NCI-H2081 (cell line): ENCODE data around the gene RAB29.
"Not testable (repeated sequence)": the region's sequence is repeated elsewhere in the genome, so short reads cannot be mapped to it uniquely, and the experiment has no call there.

ENCODE experiments used
- DNase-seq, 2 experiments: peaks; one replicate each; lab custom pipeline; 2025; lab: John Stamatoyannopoulos, UW

Gene RAB29

DNA sequence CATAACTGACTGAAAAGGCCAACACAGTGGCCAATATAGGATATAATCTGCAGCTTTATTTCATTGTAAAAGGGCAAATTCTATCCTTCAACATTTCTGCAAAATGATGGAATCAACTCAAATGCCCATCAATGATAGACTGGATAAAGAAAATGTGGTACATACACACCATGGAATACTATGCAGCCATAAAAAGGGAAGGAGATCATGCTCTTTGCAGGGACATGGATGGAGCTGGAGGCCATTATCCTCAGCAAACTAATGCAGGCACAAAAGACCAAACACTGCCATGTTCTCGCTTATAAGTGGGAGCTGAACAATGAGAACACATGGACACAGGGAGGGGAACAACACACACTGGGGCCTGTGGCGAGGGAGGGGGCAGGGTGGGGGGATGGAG lies 54.5 kb downstream of the RAB29 start:
- DNase-seq, result not testable (repeated sequence)

DNA sequence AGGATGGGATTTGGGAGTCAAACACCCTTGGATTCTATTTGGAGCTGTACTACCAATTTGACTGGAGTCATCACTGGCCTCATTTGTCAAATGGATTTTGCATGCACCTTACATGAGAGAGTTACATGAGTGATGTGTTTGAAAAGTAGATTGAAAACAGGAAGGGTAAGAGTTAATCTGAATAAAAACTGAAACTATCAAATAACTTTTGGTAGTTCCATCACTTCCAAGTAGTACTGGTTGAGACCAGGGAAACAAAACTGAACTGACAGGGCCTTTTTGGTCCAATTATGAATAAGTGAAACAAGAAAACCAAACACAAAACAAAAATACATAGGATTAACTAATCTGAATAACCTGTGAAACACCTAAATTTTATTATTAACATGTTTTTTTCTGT lies 55.5 kb downstream of the RAB29 start:
- DNase-seq, result no peak

- no peak for DNase-seq
These were observed 56.3 kb downstream of the RAB29 start for GRCh38 chr1:205719015-205719414.
